Hepatocyte (in vitro differentiated cells): ENCODE data around the gene RTN4RL1.

Experiments
- EZH2phosphoT487 ChIP-seq: fragments of 200-600 bp; sonication (generic); IDR thresholded peaks from one replicate; pipeline ENCODE4 v1.6.1; 2018; ENCODE audit warnings: antibody characterized with exemption, mild to moderate bottlenecking, low read depth, moderate library complexity; ENCODE audit not compliant: unreplicated experiment, severe bottlenecking
- TF ChIP-seq, protein P1 (sequence below): fragments of 200-600 bp; sonication (generic); IDR thresholded peaks from 2 replicates; pipeline ENCODE4 v1.5.1; 2016; ENCODE audit warnings: antibody characterized with exemption, mild to moderate bottlenecking; ENCODE audit not compliant: poor library complexity

DNA sequence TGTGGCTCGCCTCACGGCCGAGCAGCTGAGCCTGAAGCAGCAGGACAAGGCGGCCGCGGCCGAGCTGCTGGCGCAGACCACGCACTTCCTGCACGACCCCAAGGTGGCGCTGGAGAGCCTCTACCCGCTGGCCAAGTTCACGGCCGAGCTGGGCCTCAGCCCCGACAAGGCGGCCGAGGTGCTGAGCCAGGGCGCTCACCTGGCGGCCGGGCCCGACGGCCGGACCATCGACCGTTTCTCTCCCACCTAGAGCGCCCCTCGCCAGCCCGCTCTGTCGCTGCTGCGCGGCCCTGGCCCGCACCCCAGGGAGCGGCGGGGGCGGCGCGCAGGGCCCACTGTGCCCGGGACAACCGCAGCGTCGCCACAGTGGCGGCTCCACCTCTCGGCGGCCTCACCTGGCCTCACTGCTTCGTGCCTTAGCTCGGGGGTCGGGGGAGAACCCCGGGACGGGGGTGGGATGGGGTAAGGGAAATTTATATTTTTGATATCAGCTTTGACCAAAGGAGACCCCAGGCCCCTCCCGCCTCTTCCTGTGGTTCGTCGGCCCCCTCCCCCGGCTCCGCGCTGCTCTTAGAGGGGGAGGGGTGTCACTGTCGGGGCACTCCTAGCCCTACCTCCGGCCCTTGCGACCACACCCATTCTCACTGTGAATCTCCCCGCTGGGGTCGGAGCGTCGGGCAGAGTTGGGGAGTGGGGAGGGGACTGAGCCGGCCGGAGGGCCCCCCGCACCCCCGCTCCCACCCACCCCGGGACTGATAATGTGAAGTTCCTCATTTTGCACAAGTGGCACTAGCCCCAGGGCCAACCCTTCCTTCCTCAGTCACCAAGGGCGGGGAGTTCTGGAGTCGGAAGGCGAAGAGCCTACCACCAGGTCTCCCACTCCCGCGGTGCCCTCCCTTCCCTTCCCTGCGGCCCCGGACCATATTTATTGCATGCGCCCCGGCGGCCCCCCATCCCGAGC is 33.7 kb upstream of the RTN4RL1 start:
- TF ChIP-seq, protein P1, sequence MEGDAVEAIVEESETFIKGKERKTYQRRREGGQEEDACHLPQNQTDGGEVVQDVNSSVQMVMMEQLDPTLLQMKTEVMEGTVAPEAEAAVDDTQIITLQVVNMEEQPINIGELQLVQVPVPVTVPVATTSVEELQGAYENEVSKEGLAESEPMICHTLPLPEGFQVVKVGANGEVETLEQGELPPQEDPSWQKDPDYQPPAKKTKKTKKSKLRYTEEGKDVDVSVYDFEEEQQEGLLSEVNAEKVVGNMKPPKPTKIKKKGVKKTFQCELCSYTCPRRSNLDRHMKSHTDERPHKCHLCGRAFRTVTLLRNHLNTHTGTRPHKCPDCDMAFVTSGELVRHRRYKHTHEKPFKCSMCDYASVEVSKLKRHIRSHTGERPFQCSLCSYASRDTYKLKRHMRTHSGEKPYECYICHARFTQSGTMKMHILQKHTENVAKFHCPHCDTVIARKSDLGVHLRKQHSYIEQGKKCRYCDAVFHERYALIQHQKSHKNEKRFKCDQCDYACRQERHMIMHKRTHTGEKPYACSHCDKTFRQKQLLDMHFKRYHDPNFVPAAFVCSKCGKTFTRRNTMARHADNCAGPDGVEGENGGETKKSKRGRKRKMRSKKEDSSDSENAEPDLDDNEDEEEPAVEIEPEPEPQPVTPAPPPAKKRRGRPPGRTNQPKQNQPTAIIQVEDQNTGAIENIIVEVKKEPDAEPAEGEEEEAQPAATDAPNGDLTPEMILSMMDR: peak; percentile 51
- TF ChIP-seq EZH2phosphoT487: no peak
